GM21360 (cell line): ENCODE data around the gene BRK1.
"Not testable (repeated sequence)": the region's sequence is repeated elsewhere in the genome, so short reads cannot be mapped to it uniquely, and the experiment has no call there.

Experiments
- ATAC-seq: cut with Tn5 transposase; IDR thresholded peaks from one replicate; pipeline ENCODE4 v1.9.1; 2021; ENCODE audit warnings: mild to moderate bottlenecking, moderate library complexity; ENCODE audit not compliant: unreplicated experiment

The BRK1 gene

GRCh38 chr3:10142707-10143560 lies 27.5 kb downstream of the BRK1 start:
- ATAC-seq = no peak

- no peak for ATAC-seq
These were observed 30.2 kb downstream of the BRK1 start for GRCh38 chr3:10145685-10146084.

- no peak for ATAC-seq
These were observed 33.8 kb downstream of the BRK1 start for GRCh38 chr3:10149226-10149625.

- no peak for ATAC-seq
These were observed 35.5 kb downstream of the BRK1 start for GRCh38 chr3:10150987-10151386.

GRCh38 chr3:10154335-10155122 lies 39.1 kb downstream of the BRK1 start:
- no peak for ATAC-seq

GRCh38 chr3:10155123-10155472 lies 39.6 kb downstream of the BRK1 start:
- ATAC-seq = no peak

GRCh38 chr3:10155658-10156057 lies 40.2 kb downstream of the BRK1 start:
- no peak for ATAC-seq

GRCh38 chr3:10157031-10157430 lies 41.6 kb downstream of the BRK1 start:
- ATAC-seq = no peak

GRCh38 chr3:10158555-10158954 lies 43.1 kb downstream of the BRK1 start:
- ATAC-seq = not testable (repeated sequence)

GRCh38 chr3:10160346-10160745 lies 44.9 kb downstream of the BRK1 start:
- ATAC-seq = no peak

- no peak for ATAC-seq
These were observed 45.5 kb downstream of the BRK1 start for GRCh38 chr3:10160925-10161324.

GRCh38 chr3:10162185-10162584 lies 46.7 kb downstream of the BRK1 start:
- no peak for ATAC-seq

GRCh38 chr3:10164201-10164545 lies 48.7 kb downstream of the BRK1 start:
- not testable (repeated sequence) for ATAC-seq

- peak; percentile 82 for ATAC-seq
These were observed 49.3 kb downstream of the BRK1 start, which contains the start of gene IRAK2 for GRCh38 chr3:10164546-10165393. IRAK2 (plus strand) TSS chr3:10164919; CDS start chr3:10164955, 36 bp downstream.

- ATAC-seq = no peak
These were observed 50.7 kb downstream of the BRK1 start for GRCh38 chr3:10166213-10166604.

- no peak for ATAC-seq
These were observed 53.6 kb downstream of the BRK1 start for GRCh38 chr3:10169000-10169496.

GRCh38 chr3:10170915-10171478 lies 55.5 kb downstream of the BRK1 start:
- no peak for ATAC-seq

GRCh38 chr3:10173095-10173925 lies 57.8 kb downstream of the BRK1 start:
- no peak for ATAC-seq

GRCh38 chr3:10173926-10174435 lies 58.5 kb downstream of the BRK1 start:
- ATAC-seq = no peak

GRCh38 chr3:10175334-10175733 lies 59.9 kb downstream of the BRK1 start:
- ATAC-seq = not testable (repeated sequence)
